ENCODE results near the gene SF1.

Gene SF1

DNA sequence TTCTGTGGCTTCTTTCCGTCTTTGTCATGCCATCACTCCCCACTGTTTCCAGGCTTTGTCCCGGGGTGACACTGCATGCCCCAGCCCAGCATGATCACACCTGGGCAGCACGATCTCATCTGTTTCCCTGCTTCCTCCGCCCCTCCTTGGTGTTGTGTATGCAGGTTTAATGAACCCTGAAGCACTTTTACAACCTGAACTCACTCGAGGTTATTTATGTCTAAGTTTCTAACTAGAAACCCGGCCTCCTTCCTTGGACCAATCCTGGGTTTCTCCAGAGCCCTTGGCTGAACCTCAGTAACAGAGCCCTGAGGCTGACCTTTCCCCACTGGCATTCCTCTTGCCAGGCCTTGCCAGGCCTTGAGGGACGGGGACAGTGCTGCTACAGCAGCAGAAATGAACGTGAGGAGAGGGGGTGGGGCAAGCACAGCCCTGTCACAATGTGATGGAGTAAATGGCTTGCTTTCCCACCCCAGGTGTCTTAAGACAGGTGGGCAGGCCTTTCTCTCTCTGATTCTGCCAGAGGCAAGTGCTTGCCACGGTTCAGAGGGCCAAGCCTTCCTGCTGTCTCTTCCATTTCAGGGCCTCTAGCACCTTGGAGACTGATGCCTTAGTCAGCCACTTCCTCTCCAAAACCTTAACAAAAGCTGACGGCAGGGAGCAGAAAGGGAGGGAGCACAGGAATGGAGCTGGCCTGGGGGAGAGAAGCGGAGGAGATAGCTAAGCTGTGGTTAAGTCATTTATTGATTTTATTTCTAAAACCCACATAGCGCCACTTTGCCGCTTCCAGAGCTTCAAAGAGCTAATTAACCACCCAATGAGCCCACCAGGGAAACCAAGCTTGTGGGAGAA, 15.4 kb downstream of the SF1 start:
- CTCF ChIA-PET: interaction anchor here (0.8 kb wide), 1 partner anchor 112 kb away, joined by 3 read pairs; no protein-coding TSS in a partner anchor
- DNase-seq (ENCODE audit: extremely low spot score): no peak
- POLR2A ChIA-PET: interaction anchor here (0.5 to 2.0 kb wide), 7 partner anchors 8 to 37 kb away, joined by 3 to 11 read pairs (median 4); partner anchors contain the start of genes RASGRP2 and SF1
- TF ChIP-seq ELF4 (IDR thresholded peaks at IDR 0.05) (no peak), L3MBTL2 (conservative IDR thresholded peaks at IDR 0.05) (no peak), FOXM1 (IDR thresholded peaks at IDR 0.05; ENCODE audit: borderline replicate concordance) (no peak), ZNF384 (IDR thresholded peaks at IDR 0.05) (no peak), ARNT (IDR thresholded peaks at IDR 0.05) (no peak), FOXA1 (IDR thresholded peaks at IDR 0.05) (no peak), TARDBP (IDR thresholded peaks at IDR 0.05) (no peak), FOXK2 (IDR thresholded peaks at IDR 0.05) (no peak), BHLHE40 (IDR thresholded peaks at IDR 0.05; ENCODE audit: borderline replicate concordance) (no peak), NFRKB (IDR thresholded peaks at IDR 0.05) (no peak), SP1 (IDR thresholded peaks at IDR 0.05) (no peak), LEF1 (IDR thresholded peaks at IDR 0.05; ENCODE audit: borderline replicate concordance) (no peak), SUZ12 (IDR thresholded peaks at IDR 0.05) (no peak), HDGF (IDR thresholded peaks at IDR 0.05; ENCODE audit: borderline replicate concordance) (no peak), CTBP1 (IDR thresholded peaks at IDR 0.05; ENCODE audit: borderline replicate concordance) (no peak)
- TF ChIP-seq, protein P1, sequence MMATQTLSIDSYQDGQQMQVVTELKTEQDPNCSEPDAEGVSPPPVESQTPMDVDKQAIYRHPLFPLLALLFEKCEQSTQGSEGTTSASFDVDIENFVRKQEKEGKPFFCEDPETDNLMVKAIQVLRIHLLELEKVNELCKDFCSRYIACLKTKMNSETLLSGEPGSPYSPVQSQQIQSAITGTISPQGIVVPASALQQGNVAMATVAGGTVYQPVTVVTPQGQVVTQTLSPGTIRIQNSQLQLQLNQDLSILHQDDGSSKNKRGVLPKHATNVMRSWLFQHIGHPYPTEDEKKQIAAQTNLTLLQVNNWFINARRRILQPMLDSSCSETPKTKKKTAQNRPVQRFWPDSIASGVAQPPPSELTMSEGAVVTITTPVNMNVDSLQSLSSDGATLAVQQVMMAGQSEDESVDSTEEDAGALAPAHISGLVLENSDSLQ (IDR thresholded peaks at IDR 0.05): no peak

DNA sequence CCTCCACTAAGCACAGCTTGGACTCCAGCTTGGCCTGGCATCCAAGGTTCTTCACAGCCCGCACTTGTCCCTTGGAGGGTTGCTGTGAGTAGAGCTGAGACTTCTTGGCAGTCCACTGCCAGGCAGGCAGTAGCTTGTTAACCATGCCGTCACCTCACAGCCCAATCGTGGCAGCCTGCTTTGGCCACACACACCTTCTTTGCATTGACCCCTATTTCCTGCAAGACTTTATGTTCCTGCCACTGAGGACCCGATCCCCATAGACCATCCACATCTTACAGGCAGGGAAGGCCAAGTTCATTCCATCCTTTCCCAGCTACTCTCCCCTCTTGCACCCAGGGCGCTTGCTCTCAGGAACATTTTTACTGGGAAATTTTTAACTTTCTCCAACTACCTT, 16.1 kb downstream of the SF1 start:
- TF ChIP-seq HDGF (IDR thresholded peaks at IDR 0.05; ENCODE audit: borderline replicate concordance): no peak
- no peak for DNase-seq (ENCODE audit: extremely low spot score)
- ChIA-PET POLR2A (interaction anchor here (1.1 kb wide), 2 partner anchors 8 to 16 kb away, joined by 4 to 8 read pairs; no protein-coding TSS in a partner anchor), CTCF (no interaction called here)

DNA sequence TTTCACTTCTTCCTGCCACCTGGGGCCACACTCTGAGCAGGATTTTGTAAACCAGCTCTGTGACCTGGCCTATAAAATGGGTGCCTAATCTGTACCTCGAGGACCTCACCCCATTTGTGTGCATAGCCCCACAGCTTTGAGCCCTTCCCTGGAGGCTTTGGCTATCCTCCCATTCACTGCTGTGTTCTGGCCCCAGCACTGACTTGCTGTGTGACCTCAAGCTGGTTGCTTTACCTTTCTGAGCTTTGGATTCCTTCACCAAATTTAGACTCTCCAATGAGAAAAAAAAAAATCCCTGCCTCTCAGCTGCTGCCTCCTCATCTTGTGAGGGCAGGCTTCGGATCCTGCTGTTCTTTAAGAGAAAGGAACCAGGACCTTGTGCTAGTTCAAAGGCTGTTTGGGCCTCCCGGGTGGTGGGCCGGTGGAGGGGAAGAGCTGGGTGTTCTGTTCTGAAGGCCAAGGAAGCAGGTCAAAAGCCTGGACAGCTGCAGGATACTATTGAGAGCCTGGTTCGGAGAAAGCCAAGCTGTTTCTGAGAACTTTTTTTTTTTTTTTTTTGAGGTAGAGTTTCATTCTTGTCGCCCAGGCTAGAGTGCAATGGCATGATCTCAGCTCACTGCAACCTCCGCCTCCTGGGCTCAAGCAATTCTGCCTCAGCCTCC, 17.5 kb downstream of the SF1 start:
- POLR2A ChIA-PET: interaction anchor here (0.6 to 1.4 kb wide), 4 partner anchors 16 to 18 kb away, joined by 3 to 9 read pairs (median 4); partner anchors contain the start of genes RASGRP2 and SF1
- CTCF ChIA-PET: interaction anchor here (0.7 to 2.4 kb wide), 4 partner anchors 14 to 26 kb away, joined by 3 to 7 read pairs (median 6); partner anchors contain the start of gene RASGRP2
- DNase-seq (ENCODE audit: extremely low spot score): no peak
- TF ChIP-seq BHLHE40 (IDR thresholded peaks at IDR 0.05; ENCODE audit: borderline replicate concordance): no peak
- no peak for TF ChIP-seq FOXA1 (IDR thresholded peaks at IDR 0.05)
- no peak for TF ChIP-seq ZNF384 (IDR thresholded peaks at IDR 0.05)

DNA sequence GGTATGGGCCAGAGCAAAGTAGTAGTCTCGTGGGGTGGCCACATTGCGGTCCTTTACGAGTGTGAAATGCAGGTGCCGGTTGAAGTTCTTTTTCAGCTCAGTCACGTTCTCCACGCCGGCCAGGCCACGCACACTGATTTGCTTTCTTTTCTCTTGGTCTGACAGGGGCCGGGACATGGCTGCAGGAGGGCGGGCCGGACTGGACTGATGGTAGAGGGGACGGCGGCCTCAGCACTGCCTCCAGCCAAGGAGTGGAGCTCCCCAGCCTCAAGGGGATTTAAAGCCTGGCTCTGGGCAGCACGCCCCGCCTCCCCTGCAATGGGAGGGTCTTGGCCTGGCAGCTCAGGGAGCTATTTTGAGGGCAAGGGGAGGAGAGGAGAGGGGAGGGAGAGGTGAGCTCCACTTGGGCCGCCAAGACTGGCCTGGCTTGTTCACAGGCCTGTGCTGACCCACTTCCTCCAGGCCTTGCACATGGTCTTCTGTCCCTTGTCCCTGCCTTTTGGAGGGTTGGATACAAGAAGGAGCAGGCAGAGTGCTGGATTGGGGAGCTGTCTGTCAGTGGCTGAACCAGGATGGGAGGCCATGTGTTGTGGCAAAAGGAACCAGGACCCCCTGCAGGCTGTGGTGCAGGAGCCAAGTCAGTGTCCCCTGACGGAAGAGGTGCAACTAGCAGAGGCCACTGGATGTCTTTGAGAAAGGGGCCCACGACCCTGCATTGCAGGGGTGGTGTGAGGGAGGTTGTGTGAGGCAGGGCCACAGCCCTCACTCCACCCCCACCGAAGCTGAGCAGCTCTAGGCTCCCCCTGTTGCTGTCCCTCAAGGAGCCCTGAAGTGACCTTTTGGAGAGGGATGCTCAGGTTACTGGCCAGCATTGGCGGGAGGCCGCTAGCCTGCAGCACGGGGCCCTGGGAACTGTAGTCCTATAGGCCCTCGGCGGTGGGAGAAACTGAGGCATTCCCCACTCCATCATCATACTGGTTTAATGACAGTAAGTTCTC, 18.3 kb downstream of the SF1 start, which contains the start of gene PYGM:
Gene PYGM, minus strand, starts transcription at position 253 of the 998 bp plus-strand sequence. Its CDS starts 76 bp downstream, at position 177.
- ChIA-PET CTCF (interaction anchor here (0.9 to 2.4 kb wide), 4 partner anchors 13 to 27 kb away, joined by 4 to 7 read pairs (median 6); partner anchors contain the start of gene RASGRP2), POLR2A (interaction anchor here (1.2 to 1.4 kb wide), 3 partner anchors 16 to 71 kb away, joined by 3 to 9 read pairs (median 5); partner anchors contain the start of genes RASGRP2 and SF1)
- DNase-seq (ENCODE audit: extremely low spot score): no peak
- TF ChIP-seq L3MBTL2 (conservative IDR thresholded peaks at IDR 0.05): no peak
- no peak for TF ChIP-seq ZNF384 (IDR thresholded peaks at IDR 0.05)
- TF ChIP-seq FOXK2 (IDR thresholded peaks at IDR 0.05): no peak
- no peak for TF ChIP-seq ARNT (IDR thresholded peaks at IDR 0.05)
- TF ChIP-seq SUZ12 (IDR thresholded peaks at IDR 0.05): no peak
- TF ChIP-seq FOXA1 (IDR thresholded peaks at IDR 0.05): no peak
- TF ChIP-seq SP1 (IDR thresholded peaks at IDR 0.05): no peak
- TF ChIP-seq, protein P1 (IDR thresholded peaks at IDR 0.05): no peak
- TF ChIP-seq HDGF (IDR thresholded peaks at IDR 0.05; ENCODE audit: borderline replicate concordance): no peak

DNA sequence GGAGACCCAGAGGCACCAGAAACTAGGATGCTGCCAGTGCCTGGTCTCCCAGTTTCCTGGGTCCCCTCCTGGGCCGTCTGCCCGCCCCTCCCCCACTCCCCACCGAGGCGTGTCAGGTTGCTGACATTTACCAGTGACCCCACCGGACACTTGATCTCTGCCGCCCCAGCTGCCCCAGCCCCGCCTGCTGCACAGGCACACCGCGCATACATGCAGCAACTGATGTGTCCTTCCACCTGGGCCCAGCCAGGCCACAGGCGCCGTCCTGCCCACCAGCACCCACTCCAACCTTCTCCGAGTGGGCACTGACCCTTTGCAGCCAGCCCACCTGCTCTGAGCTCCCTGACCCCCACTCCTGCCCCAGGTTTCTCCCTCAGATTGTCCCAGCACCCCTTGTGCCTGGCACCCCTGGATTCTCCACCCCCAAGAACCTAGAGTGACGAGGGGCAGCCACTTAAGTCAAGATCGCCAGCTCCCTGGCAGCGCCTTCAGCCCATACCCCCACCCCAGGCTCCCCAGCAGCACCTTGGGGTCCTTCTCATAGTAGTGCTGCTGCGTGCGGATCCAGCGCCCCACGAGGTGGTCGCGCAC, 19.1 kb downstream of the SF1 start:
- TF ChIP-seq ARNT (IDR thresholded peaks at IDR 0.05) (no peak), ZNF384 (IDR thresholded peaks at IDR 0.05) (no peak), FOXA1 (IDR thresholded peaks at IDR 0.05) (no peak), TARDBP (IDR thresholded peaks at IDR 0.05) (no peak), BHLHE40 (IDR thresholded peaks at IDR 0.05; ENCODE audit: borderline replicate concordance) (no peak), HDGF (IDR thresholded peaks at IDR 0.05; ENCODE audit: borderline replicate concordance) (no peak), LEF1 (IDR thresholded peaks at IDR 0.05; ENCODE audit: borderline replicate concordance) (no peak), FOXM1 (IDR thresholded peaks at IDR 0.05; ENCODE audit: borderline replicate concordance) (no peak), SUZ12 (IDR thresholded peaks at IDR 0.05) (no peak), FOXK2 (IDR thresholded peaks at IDR 0.05) (no peak)
- CTCF ChIA-PET: interaction anchor here (2.0 to 2.4 kb wide), 2 partner anchors 12 to 15 kb away, joined by 7 read pairs; partner anchors contain the start of gene RASGRP2
- POLR2A ChIA-PET: interaction anchor here (1.2 to 1.4 kb wide), 2 partner anchors 19 to 71 kb away, joined by 3 to 5 read pairs; partner anchors contain the start of gene SF1
- DNase-seq (ENCODE audit: extremely low spot score): no peak
